Measurements from ENCODE around the gene CROCC2.

CROCC2 gene

GRCh38 chr2:241017228-241017940, 111.2 kb downstream of the CROCC2 start:
- no peak overlapping the region for H3K4me2 ChIP-seq (ENCODE audit: low read length)
- no peak overlapping the region for H2AFZ ChIP-seq
- no peak overlapping the region for H3K4me3 ChIP-seq (ENCODE audit: low read depth, low read length)
- H3K27me3 ChIP-seq (ENCODE audit: control insufficient read depth, insufficient read depth, low read length) = no peaks in the 10 kb centered on the region
- H3K36me3 ChIP-seq (ENCODE audit: control insufficient read depth, insufficient read depth, low read length) = no peaks in the 10 kb centered on the region
- no peak overlapping the region for H3K9ac ChIP-seq
- no peaks in the 10 kb centered on the region for H3K4me1 ChIP-seq
- H3K9me3 ChIP-seq (ENCODE audit: control insufficient read depth, low read length) = no peaks in the 10 kb centered on the region
- no peaks in the 10 kb centered on the region for H3K79me2 ChIP-seq
- TF ChIP-seq, protein P1, sequence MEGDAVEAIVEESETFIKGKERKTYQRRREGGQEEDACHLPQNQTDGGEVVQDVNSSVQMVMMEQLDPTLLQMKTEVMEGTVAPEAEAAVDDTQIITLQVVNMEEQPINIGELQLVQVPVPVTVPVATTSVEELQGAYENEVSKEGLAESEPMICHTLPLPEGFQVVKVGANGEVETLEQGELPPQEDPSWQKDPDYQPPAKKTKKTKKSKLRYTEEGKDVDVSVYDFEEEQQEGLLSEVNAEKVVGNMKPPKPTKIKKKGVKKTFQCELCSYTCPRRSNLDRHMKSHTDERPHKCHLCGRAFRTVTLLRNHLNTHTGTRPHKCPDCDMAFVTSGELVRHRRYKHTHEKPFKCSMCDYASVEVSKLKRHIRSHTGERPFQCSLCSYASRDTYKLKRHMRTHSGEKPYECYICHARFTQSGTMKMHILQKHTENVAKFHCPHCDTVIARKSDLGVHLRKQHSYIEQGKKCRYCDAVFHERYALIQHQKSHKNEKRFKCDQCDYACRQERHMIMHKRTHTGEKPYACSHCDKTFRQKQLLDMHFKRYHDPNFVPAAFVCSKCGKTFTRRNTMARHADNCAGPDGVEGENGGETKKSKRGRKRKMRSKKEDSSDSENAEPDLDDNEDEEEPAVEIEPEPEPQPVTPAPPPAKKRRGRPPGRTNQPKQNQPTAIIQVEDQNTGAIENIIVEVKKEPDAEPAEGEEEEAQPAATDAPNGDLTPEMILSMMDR (IDR thresholded peaks at IDR 0.05) = no peak
- H3K27ac ChIP-seq = no peak overlapping the region

DNA sequence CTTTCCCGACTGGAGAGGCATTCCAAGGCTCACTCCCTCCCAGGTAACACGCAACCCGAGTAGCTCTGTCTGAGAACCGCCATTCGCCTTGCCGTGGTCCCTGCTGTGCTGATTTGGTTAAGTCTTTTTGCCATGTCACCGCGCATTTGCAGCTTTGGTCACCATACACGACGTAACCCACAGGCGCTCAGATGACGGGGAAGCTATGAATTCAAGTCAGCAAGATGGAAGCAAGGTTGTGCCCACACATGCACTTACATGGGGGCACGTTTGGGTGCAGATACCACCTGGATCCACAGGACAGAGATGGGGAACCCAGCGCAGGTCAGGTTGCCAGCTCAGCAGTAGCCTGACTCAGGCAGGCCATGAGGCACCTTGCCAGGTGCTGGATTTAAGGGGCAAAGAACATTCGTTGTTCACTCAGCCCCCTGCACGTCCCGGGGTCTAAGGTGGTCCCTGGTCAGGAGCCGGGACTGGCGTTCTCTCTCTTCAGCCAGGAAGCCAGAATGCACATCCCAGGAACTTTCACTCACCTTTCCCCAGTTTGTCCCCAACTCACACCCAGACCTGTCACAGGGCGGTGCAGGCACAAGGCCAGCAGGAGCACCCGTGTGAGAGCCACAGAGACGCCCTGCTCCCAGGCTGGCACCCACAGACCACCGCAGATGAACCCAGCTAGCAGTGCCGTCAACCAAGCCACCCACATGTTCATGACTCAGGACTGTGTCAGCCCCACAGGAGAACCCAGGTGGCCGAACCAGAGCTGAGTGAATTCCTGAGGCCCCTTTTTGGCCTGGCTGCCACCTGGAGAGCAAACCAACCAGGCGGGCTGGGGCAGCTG, 112.1 kb downstream of the CROCC2 start:
- TF ChIP-seq, protein P1 (IDR thresholded peaks at IDR 0.05) = no peak
- H3K9ac ChIP-seq = no peak overlapping the region
- no peaks in the 10 kb centered on the region for H3K27me3 ChIP-seq (ENCODE audit: control insufficient read depth, insufficient read depth, low read length)
- no peaks in the 10 kb centered on the region for H3K79me2 ChIP-seq
- H2AFZ ChIP-seq = no peak overlapping the region
- H3K27ac ChIP-seq = no peak overlapping the region
- H3K9me3 ChIP-seq (ENCODE audit: control insufficient read depth, low read length) = no peaks in the 10 kb centered on the region
- no peaks in the 10 kb centered on the region for H3K36me3 ChIP-seq (ENCODE audit: control insufficient read depth, insufficient read depth, low read length)
- H3K4me3 ChIP-seq (ENCODE audit: low read depth, low read length) = no peak overlapping the region
- H3K4me1 ChIP-seq = no peaks in the 10 kb centered on the region
- no peak overlapping the region for H3K4me2 ChIP-seq (ENCODE audit: low read length)

DNA sequence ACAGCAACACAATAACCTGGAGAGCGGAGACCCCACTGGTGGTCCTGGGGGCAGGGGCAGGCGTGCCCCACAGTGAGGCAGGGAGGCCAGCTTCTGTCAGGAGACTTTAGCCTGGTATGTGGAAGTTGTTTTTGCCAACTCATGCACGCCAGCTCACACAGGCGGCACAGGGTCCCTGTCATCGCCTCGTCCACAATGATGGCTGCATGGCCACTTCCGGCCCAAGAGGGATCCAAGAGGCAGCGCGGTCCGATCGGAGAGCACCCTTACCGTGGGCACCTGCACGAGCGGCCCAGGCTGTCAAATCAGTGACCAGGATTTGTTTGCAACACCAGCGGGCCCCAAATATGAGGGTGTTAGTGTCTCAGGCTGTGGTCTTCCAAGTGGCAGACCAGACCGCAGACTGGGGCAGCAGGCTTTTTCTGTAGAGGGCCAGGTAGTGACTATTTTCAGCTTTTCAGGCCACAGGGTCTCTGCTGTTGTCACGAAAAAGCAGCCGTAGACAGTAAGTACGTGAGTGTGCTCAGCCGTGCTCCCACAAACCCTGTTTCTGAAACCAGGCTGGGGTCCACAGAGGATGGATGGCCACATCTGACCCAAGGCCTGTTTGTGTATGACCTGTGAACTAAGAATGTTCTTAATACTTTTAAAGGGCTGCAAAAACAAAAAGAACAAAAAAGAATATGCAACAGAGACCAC, 113.5 kb downstream of the CROCC2 start:
- Histone ChIP-seq H3K9me3 (ENCODE audit: control insufficient read depth, low read length) (no peaks in the 10 kb centered on the region), H3K27me3 (ENCODE audit: control insufficient read depth, insufficient read depth, low read length) (no peaks in the 10 kb centered on the region), H3K4me1 (no peaks in the 10 kb centered on the region), H3K4me2 (ENCODE audit: low read length) (no peak overlapping the region), H3K27ac (no peak overlapping the region), H2AFZ (no peak overlapping the region), H3K4me3 (ENCODE audit: low read depth, low read length) (no peak overlapping the region), H3K79me2 (no peaks in the 10 kb centered on the region), H3K36me3 (ENCODE audit: control insufficient read depth, insufficient read depth, low read length) (no peaks in the 10 kb centered on the region), H3K9ac (no peak overlapping the region)
- TF ChIP-seq, protein P1 (IDR thresholded peaks at IDR 0.05) = no peak

DNA sequence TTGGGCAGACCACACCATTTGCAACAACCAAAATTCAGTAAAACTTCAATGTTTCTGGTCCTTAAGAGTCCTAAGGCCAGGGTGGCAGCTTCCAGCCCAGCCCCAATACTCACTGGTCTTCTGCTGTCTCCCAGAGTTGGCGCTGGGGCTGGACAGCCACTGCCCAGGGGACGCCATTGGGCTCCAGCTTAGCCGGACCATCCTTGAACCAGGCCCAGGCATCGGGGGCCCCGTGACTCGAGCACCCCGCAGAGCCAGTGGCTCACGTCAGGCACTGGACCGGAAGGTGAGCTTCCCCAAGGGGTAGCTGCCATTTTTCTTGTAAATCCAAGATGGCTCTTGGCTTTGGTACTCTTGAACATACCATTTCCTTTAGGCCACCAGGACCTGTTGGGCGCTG, 114.1 kb downstream of the CROCC2 start:
- TF ChIP-seq, protein P1 (IDR thresholded peaks at IDR 0.05) = no peak
- H3K27me3 ChIP-seq (ENCODE audit: control insufficient read depth, insufficient read depth, low read length) = no peaks in the 10 kb centered on the region
- no peak overlapping the region for H3K4me3 ChIP-seq (ENCODE audit: low read depth, low read length)
- no peak overlapping the region for H3K27ac ChIP-seq
- no peak overlapping the region for H3K9ac ChIP-seq
- H3K79me2 ChIP-seq = no peaks in the 10 kb centered on the region
- no peak overlapping the region for H3K4me2 ChIP-seq (ENCODE audit: low read length)
- no peaks in the 10 kb centered on the region for H3K4me1 ChIP-seq
- no peaks in the 10 kb centered on the region for H3K9me3 ChIP-seq (ENCODE audit: control insufficient read depth, low read length)
- no peaks in the 10 kb centered on the region for H3K36me3 ChIP-seq (ENCODE audit: control insufficient read depth, insufficient read depth, low read length)
- no peak overlapping the region for H2AFZ ChIP-seq

All from parathyroid adenoma (tissue), 2 donors.